Left lung (tissue), 10 donors: Measurements from ENCODE around the gene CD8B2. TPM values are rescaled to one million over a fixed set of nuclear protein-coding genes. Genes with fewer than 3 reads are reported as not detected.
A peak's percentile ranks its signal among the peaks of the same experiment; 100 is the strongest.

Experiments
- ATAC-seq: fragments of 200-7000 bp; cut with Tn5 transposase; one replicate; pipeline ENCODE4 v1.9.1; 2020; ENCODE audit warnings: moderate library complexity
- DNase-seq, 4 donors: peaks; one replicate each; pipeline ENCODE4 v3.0.0-alpha.2; 2013 to 2020
- H3K27ac ChIP-seq, 2 donors: fragments of 200-600 bp; sonication (generic) in 1 of 2; one replicate each; pipeline versions ENCODE4 v1.5.0 to v1.8.0; 2020 to 2021
- H3K27me3 ChIP-seq, 2 donors: fragments of 200-600 bp; sonication (generic) in 1 of 2; one replicate each; pipeline versions ENCODE4 v1.5.0 to v1.8.0; 2020 to 2021
- H3K36me3 ChIP-seq, 2 donors: fragments of 200-600 bp; sonication (generic) in 1 of 2; one replicate each; pipeline versions ENCODE4 v1.5.0 to v1.8.0; 2020 to 2021
- H3K4me1 ChIP-seq, 2 donors: fragments of 200-600 bp; one replicate each; pipeline ENCODE4 v1.8.0; 2021
- H3K4me3 ChIP-seq, 2 donors: fragments of 200-600 bp; sonication (generic) in 1 of 2; one replicate each; pipeline versions ENCODE4 v1.5.0 to v1.8.0; 2020 to 2021; ENCODE audit warnings: mild to moderate bottlenecking in 1 of 2
- H3K9me3 ChIP-seq, 2 donors: fragments of 200-600 bp; sonication (generic) in 1 of 2; one replicate each; pipeline versions ENCODE4 v1.5.0 to v1.8.0; 2020 to 2021
- intact Hi-C, 2 donors: fragments of 100-400 bp; cut with DNase I; formaldehyde crosslinking; loops; one replicate each; pipeline versions ENCODE4 v1.11.2 to v1.14.2; 2022
- polyA plus RNA-seq, 6 donors: library from polyadenylated mRNA; unstranded; fragments of 120-200 nt; gene quantifications; one replicate each; pipeline ENCODE4 v1.2.1, GENCODE V29; 2013; ENCODE audit not compliant: insufficient read length in 6 of 6
- total RNA-seq, 2 donors: library from RNA; stranded (reverse); fragmentation: NEBNext Ultra II Directional; extraction: Animal tissue kit (Norgen Biotek cat#: 25700); gene quantifications; one replicate each; pipeline ENCODE4 v1.2.1, GENCODE V29; 2021
- TF ChIP-seq, protein P1 (sequence below), 2 donors: fragments of 200-600 bp; sonication (generic) in 1 of 2; IDR thresholded peaks; one replicate each; pipeline versions ENCODE4 v1.5.0 to v1.8.0; 2021; ENCODE audit warnings: antibody characterized with exemption in 2 of 2
- donor health status: DM: no; HTN: yes; CAD: no.
- donor health status: DM: no; HTN: no; CAD: no.

Gene CD8B2
- total and polyA plus RNA-seq, 8 donors, result 0.10 to 0.74 (median 0.29) TPM; not detected in 1

DNA sequence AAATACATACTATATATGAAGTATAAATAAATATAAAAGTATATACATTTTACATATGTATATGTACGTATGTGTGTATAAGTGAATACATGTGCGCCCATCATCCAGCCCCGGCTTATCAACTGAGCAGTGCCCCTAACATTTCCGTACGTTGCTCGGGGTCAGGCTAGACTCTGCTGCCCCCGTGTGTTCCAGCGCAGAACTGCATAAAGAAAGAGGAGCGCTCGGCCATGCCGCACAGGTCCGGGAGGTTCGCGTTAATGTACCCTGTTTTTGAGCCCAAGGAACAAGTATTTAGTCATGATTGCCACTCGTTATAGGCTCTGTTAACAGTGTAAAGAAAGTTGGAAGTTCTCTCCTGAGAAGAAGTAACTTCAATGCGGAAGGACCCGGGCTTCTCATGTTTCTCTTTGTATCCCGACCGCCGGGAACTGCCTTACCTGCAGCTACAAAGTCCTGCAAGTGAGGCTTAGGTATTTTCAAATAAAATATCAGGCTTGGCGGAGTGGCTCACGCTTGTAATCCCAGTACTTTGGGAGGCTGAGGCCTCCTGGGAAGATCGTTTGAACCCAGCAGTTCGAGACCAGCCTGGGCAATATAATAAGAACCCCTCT lies 55.7 kb downstream of the CD8B2 start:
- DNase-seq (peak; percentile 43 to 87 (median 70)), ATAC-seq (peak; percentile 98)
- peaks cover 3 to 29% of the 10 kb centered on the region in 2 donors for H3K27me3 ChIP-seq
- no peak overlapping the region for H3K27ac ChIP-seq
- intact Hi-C loops, result no loop called here
- no peaks in the 10 kb centered on the region for H3K4me1 ChIP-seq
- H3K4me3 ChIP-seq, result no peak overlapping the region
- no peaks in the 10 kb centered on the region for H3K9me3 ChIP-seq
- H3K36me3 ChIP-seq, result no peaks in the 10 kb centered on the region
- TF ChIP-seq, protein P1, sequence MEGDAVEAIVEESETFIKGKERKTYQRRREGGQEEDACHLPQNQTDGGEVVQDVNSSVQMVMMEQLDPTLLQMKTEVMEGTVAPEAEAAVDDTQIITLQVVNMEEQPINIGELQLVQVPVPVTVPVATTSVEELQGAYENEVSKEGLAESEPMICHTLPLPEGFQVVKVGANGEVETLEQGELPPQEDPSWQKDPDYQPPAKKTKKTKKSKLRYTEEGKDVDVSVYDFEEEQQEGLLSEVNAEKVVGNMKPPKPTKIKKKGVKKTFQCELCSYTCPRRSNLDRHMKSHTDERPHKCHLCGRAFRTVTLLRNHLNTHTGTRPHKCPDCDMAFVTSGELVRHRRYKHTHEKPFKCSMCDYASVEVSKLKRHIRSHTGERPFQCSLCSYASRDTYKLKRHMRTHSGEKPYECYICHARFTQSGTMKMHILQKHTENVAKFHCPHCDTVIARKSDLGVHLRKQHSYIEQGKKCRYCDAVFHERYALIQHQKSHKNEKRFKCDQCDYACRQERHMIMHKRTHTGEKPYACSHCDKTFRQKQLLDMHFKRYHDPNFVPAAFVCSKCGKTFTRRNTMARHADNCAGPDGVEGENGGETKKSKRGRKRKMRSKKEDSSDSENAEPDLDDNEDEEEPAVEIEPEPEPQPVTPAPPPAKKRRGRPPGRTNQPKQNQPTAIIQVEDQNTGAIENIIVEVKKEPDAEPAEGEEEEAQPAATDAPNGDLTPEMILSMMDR (IDR thresholded peaks at IDR 0.05), result peak; percentile 84 to 90

DNA sequence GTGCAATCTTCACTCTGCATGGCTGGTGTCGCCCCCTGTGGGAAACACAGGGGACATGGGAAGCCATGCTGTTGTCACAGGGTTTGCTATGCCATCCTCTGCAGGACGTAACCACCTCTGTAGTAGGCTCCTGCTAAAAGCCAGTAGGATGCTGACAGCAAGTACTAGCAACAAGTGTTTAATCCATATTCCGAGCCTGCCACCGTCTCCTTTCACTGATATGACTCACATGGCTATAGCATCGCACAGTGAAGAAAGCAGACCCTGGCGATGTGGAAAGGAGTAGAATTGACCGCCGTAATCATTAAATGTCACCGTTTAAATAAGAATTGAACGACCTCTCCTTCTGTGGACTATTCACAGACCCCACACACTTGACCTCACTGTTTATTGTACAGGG lies 57.8 kb downstream of the CD8B2 start:
- Histone ChIP-seq H3K27me3 (peaks cover 3 to 29% of the 10 kb centered on the region in 2 donors), H3K36me3 (no peaks in the 10 kb centered on the region), H3K4me1 (no peaks in the 10 kb centered on the region), H3K9me3 (no peaks in the 10 kb centered on the region), H3K27ac (no peak overlapping the region), H3K4me3 (no peak overlapping the region)
- DNase-seq, result no peak
- ATAC-seq, result no peak
- TF ChIP-seq, protein P1 (IDR thresholded peaks at IDR 0.05), result no peak
- intact Hi-C loops, result no loop called here

DNA sequence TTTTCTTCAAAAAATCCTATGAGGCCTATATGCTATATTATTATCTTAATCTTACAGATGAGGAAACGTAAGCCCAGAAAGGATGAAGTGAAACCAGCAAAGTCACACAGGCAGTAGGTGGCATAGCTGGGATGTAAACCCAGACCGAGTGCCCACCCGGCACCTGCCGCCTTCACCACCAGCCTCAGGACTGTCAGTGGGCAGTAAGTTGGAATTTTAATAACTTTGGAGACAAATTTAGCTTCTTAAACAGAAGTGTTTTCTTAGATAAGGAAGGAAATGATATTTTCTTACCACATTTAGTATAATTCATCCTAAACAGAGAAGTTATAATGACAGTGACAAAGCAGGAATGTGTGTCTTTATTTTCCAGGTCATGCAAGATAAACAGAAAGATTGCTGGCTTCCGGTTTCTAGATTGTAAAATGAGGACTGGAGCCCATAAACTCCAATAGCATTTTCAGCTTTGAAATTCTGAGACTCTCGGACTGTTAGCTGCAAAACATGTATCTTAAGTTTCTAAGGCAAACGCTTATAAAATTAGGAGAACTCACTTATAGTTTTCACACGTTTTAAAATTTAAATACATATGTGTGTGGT lies 59.3 kb downstream of the CD8B2 start:
- intact Hi-C loops, result no loop called here
- Histone ChIP-seq H3K27ac (no peak overlapping the region), H3K4me1 (no peaks in the 10 kb centered on the region), H3K36me3 (no peaks in the 10 kb centered on the region), H3K4me3 (no peak overlapping the region), H3K9me3 (no peaks in the 10 kb centered on the region), H3K27me3 (peaks cover 3 to 29% of the 10 kb centered on the region in 2 donors)
- TF ChIP-seq, protein P1 (IDR thresholded peaks at IDR 0.05), result no peak
- no peak for ATAC-seq
- DNase-seq, result no peak

DNA sequence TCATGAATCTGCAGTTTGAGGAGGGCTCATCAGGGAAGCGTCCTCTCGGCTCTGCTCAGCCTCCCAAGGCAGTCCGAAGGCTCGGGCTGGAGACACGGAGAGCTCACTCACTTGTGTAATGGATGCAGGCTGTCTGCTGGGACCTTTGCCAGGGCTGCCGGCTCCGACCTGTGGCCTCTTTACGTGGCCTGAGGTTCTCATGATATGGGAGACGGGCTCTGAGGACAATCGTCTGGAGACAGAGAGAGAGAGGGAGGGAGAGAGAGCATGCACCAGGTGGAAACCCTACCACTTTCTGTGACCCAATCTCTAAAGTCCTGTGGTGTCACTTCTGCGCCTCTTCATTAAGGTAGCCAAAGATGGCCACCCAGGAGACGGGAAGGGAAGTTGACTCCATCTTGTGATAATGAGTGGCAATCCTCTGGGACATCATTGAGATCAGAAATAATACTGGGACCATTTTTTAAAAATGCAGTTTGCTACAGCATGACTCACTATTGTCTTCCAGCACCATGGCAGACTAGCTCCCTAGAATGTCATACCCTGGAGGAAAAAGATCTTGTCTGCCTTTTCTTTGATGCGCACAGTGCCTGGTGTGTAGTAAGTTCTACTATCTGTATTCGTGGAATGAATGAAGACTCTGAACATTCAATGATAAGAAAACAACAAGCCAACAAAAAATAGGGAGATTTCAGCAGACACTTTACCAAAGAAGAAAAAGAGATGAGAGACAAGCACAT lies 60.2 kb downstream of the CD8B2 start:
- Histone ChIP-seq H3K27ac (no peak overlapping the region), H3K9me3 (no peaks in the 10 kb centered on the region), H3K27me3 (peaks cover 3 to 26% of the 10 kb centered on the region in 2 donors), H3K4me1 (no peaks in the 10 kb centered on the region), H3K36me3 (no peaks in the 10 kb centered on the region), H3K4me3 (no peak overlapping the region)
- TF ChIP-seq, protein P1 (IDR thresholded peaks at IDR 0.05), result no peak
- DNase-seq, result no peak
- ATAC-seq, result no peak
- intact Hi-C loops, result no loop called here
